ENCODE data around the gene MAJIN. TPM values are rescaled to one million over a fixed set of nuclear protein-coding genes. Genes with fewer than 3 reads are reported as not detected.

Gene MAJIN, protein sequence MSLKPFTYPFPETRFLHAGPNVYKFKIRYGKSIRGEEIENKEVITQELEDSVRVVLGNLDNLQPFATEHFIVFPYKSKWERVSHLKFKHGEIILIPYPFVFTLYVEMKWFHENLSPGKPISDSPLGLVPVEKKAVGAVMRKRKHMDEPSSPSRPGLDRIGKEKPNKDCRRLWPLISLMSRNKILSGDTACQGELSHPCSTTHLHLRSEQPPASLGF
- not detected in 5 replicates for total RNA-seq (2022; extraction: Qiagen RNA extraction; ENCODE audit: low read depth)

DNA sequence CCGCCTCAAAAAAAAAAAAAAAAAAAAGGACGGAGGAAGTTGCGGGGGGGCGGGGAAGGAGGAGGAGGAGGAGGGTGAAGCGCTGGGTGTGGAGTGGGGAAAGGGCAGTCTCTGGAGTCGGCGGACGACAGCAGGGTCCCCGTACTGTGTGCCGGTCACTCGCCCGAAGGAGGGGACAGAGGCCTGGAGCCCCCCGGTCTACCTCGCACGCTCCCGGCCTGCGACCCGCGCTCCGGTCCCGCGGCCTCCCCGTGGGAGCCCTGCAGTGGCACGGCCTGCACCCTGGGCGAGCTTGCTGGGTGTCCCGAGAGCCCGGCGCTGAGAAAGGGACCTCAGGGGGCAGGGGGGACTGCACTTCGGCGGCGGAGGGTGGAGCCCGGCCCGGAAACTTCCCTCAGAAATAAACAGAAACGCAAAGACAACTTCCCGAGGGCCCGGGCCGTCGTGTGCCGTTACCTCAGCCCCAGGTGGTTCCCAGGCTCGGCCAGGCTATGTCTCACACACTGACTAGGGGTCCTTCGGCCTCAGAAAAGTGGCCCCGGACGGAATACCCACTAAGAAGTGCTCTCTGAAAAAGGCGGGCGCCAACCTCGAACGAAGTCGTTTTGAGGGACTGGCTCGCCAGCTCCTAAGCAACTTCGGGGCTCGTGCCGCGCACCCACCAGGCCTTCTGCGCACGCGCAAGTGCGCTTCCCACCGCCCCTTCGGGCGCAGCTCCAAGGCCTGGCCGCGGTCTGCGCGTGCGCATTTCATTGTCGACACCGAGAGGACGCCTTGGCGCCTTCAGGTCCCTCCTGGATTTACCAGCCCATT, at the start of gene MAJIN:
Gene MAJIN, minus strand, starts transcription at position 688 of the 813 bp plus-strand sequence. CDS start 12,703 bp downstream, outside the sequence.

DNA sequence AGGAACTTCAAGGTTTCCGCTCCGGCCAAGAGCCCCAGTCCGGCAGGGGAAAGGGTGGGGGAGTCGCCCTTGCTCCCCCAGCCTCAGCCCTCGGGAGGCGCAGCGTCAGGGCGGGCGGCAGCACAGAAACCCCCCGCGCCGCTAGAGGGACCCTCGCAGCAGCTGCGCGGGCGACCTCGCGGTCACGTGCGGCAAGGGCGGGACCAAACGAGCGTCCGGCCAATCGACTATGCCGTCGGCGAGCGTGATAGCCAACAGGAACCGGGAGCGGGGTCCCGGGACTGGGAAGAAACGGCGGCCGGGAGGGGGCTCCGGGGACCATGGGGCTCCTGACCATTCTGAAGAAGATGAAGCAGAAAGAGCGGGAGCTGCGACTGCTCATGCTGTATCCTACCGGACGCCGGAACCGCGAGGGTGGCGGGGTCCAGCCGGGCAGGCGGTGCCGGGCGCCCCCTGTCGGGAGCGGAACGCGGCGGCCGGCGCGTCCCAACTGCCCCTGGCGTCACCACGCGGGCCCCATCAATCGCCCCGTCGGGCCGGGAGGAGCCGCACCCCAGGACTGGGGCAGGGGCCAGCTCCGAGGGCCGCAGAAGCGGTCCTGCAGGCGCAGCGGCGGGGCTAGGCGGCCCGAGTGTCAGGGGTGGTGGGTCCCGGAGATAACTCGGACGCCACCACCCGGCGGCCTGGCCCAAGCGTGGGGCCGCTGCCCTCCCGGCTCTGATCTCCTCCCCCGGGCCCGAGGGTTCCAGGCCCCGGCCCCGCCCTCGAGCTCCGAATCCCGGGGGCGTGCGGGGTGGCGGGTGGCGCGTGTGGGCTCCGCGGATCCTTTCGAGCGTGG, 42.2 kb upstream of the MAJIN start, which contains the start of gene ARL2:
Gene ARL2, plus strand, starts transcription at position 273 of the 838 bp plus-strand sequence. Its CDS starts 48 bp downstream, at position 321.

DNA sequence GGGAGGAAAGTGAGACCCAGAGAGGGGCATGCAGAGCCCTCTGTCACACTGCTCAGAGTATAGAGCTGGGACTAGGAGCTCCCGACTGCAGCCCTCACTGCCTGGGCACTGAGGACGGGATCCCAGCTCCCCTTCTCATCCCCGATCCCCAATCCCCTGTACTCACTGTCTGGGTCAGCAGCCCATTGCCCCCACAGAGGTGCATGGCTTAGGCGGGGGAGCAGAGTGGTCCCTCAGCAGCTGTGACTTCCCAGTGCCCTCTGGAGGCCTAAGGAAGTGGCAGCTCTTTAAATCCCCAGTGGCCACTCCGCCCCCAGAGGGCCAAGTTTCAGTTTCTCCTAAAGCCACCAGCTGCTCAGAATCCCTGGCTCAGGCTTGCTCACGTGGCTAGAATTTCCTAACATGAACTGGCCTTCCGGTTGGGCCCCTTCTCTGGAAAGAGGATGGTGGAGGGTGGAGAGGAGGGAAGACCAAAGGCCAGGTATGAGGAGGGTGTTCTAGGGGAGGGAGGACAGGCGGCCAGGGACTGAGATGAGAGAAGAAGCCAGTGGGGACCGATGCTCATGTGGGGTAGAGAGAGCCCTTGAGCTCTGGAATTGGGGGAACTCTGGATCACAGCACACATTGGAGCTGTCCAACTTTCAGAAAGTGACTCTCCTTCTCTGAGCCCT, 24.9 kb upstream of the MAJIN start, which contains the start of gene BATF2:
Gene BATF2, minus strand, starts transcription at position 262 of the 671 bp plus-strand sequence. Its CDS starts 57 bp downstream, at position 205.

DNA sequence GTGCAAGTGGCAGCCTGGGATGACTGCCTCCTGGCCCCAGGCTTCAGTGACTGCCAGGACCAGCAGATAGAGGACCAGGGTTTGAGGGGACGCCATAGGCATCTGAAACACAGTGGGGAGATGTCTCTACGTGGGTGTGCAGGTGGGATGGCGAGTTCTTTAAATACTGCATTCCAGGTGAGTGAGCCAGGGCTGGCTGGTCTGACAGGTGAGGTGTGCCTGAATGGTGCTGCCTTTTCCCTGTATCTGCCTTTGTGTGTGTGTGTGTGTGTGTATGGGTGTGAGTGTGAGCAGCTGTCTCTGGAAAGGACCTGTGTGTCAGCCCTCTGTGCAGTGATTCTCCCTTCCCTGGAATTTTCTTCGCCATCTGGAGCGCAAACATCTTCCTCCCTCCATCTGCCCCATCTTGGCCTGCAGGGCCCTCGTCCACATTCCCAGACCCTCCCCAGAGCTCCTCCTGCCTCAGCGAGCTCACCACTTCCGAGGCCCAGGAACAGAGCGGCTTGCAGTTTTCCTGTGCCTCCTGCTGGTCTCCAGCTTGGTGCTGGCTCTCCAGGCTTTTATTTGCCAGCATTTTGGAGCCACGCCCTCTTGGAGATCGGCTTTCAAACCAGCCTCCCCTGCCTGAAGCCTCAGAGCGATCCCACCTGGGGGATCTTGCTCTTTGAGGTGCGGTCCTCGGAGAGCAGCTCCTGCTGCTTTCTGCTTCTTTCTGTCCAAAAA, 36.4 kb downstream of the MAJIN start, which contains the start of gene GPHA2:
Gene GPHA2, minus strand, starts transcription at position 535 of the 723 bp plus-strand sequence. Its CDS starts 433 bp downstream, at position 102.

DNA sequence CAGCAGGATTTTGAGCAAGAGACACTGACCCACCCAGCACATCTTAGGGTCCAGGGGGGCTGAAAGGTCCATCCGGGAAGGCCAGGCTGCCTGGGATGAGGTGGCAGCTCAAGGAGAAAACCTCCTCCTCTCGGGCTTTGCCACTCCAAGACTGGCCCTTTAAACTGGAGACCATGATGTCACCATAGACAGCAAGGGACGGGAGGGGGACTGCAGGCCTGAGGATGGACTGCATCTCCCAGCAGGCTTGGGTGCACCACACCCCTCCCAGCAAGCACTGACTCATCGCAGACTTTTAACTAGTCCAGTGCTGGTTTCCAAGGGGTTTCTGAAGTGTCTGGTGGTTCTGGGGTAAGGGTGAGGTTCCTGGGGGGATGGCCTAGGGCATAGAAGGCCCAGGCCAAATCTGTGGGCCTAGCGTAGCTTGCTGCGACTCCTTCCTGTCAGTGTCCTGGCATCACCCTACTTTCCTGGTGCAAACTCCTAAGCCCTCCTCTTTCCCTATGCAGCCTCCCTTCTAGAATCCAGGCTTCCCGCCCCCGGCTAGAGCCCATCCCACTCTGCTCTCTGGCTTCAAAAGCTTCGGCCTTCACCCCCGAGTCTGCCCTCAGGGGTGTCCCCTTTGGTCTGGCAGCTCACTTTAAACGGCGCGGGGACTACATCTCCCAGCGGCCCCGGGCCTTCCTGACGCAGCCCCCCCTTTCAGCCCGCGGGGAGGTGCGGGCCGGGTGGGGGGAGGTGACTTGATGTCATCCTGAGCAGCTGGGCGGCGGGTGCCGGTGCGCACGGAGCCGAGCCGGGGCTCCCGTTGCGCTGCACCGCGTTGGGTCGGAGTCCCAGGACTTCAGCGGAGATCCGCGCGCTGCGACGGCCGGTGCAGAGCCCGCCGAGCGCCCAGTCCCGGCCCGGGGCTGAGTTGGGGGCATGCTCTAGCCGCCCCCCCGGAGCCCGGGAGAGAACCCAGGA, 47.7 kb downstream of the MAJIN start, which contains the start of gene PPP2R5B:
Gene PPP2R5B, plus strand, starts transcription at position 746 of the 966 bp plus-strand sequence. CDS start 1,046 bp downstream, outside the sequence.

DNA sequence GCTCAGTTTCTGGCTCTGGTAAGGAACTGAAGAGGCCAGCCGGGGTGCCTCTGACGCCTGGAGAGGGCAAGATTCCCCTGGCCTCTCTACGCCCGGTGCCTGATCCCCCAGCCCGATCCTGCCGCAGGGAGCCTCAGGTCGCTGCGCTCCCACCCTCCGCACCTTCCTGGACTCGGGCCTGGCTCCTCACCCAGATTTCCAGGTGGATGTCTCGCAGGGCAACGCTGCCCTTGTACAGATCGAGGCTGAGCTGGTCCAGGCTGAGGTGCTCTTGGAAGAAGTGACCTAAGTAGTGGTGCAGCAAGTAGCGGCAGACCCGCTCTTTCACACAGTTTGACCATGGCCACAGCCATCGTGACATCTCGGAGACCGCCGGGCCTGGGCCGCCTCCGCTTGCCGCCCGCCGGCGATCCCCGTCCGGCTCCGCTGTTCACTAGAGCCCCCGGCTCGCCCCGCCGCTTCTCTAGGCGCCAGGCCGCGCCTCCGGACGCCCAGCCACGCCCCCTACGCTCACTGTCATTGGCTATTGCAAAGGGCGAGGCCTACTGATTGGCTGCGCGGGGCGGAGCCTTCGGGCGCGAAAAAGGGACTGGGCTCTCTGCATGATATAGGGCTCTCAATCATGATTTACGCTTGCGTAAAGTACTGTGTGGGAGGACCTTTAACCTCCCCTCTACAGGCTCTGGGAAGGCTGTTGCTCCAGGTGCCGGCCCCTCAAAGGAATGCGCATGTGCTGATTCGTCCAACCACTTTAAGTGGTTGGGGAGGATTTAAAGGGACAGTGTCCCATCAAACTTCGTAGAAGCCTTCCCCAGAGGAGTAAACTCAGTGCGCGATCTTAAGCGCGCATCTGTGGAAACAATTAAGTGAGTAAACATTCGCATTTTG, 54.9 kb downstream of the MAJIN start, which contains the start of gene ATG2A:
Gene ATG2A, minus strand, starts transcription at position 435 of the 888 bp plus-strand sequence. Its CDS starts 74 bp downstream, at position 361.

Other genes starting within 250 kb of the MAJIN start
- 0.08 to 0.34 TPM (median 0.30 TPM) in 4 of 5 replicates, not detected in the other for gene NRXN2, start 248.9 kb downstream of the MAJIN start, total RNA-seq (2022; extraction: Qiagen RNA extraction; ENCODE audit: low read depth)
- 0.41 to 1.5 TPM (median 1.2 TPM) in 5 replicates for gene RASGRP2, start 228.0 kb downstream of the MAJIN start, total RNA-seq (2022; extraction: Qiagen RNA extraction; ENCODE audit: low read depth)
- gene PYGM, start 212.1 kb downstream of the MAJIN start, total RNA-seq (2022; extraction: Qiagen RNA extraction; ENCODE audit: low read depth), result 0.21 to 0.43 TPM (median 0.30 TPM) in 5 replicates
- gene SF1, start 193.6 kb downstream of the MAJIN start, total RNA-seq (2022; extraction: Qiagen RNA extraction; ENCODE audit: low read depth), result 171 to 227 TPM (median 177 TPM) in 5 replicates
- gene MAP4K2, start 168.9 kb downstream of the MAJIN start, total RNA-seq (2022; extraction: Qiagen RNA extraction; ENCODE audit: low read depth), result 5.7 to 11.1 TPM (median 9.0 TPM) in 5 replicates
- 25.5 to 41.2 TPM (median 37.0 TPM) in 5 replicates for gene MEN1, start 161.6 kb downstream of the MAJIN start, total RNA-seq (2022; extraction: Qiagen RNA extraction; ENCODE audit: low read depth)
- gene CDC42BPG, start 127.5 kb downstream of the MAJIN start, total RNA-seq (2022; extraction: Qiagen RNA extraction; ENCODE audit: low read depth), result 0.95 to 1.9 TPM (median 1.5 TPM) in 5 replicates
- 105 to 137 TPM (median 131 TPM) in 5 replicates for gene EHD1, start 93.5 kb downstream of the MAJIN start, total RNA-seq (2022; extraction: Qiagen RNA extraction; ENCODE audit: low read depth)
- 13.4 to 25.2 TPM (median 22.4 TPM) in 5 replicates for gene ATG2A, start 54.9 kb downstream of the MAJIN start, total RNA-seq (2022; extraction: Qiagen RNA extraction; ENCODE audit: low read depth)
- 4.3 to 5.9 TPM (median 4.6 TPM) in 5 replicates for gene PPP2R5B, start 47.4 kb downstream of the MAJIN start, total RNA-seq (2022; extraction: Qiagen RNA extraction; ENCODE audit: low read depth)
- gene GPHA2, start 36.2 kb downstream of the MAJIN start, total RNA-seq (2022; extraction: Qiagen RNA extraction; ENCODE audit: low read depth), result not detected in 5 replicates
- 0.71 to 1.2 TPM (median 0.86 TPM) in 5 replicates for gene BATF2, start 24.9 kb upstream of the MAJIN start, total RNA-seq (2022; extraction: Qiagen RNA extraction; ENCODE audit: low read depth)
- gene ARL2, start 42.1 kb upstream of the MAJIN start, total RNA-seq (2022; extraction: Qiagen RNA extraction; ENCODE audit: low read depth), result 168 to 199 TPM (median 191 TPM) in 5 replicates
- 18.6 to 23.3 TPM (median 21.8 TPM) in 5 replicates for gene SNX15, start 55.3 kb upstream of the MAJIN start, total RNA-seq (2022; extraction: Qiagen RNA extraction; ENCODE audit: low read depth)
- 35.9 to 63.7 TPM (median 56.6 TPM) in 5 replicates for gene SAC3D1, start 69.1 kb upstream of the MAJIN start, total RNA-seq (2022; extraction: Qiagen RNA extraction; ENCODE audit: low read depth)
- not detected in 5 replicates for gene NAALADL1, start 86.4 kb upstream of the MAJIN start, total RNA-seq (2022; extraction: Qiagen RNA extraction; ENCODE audit: low read depth)
- 56.3 to 71.6 TPM (median 66.3 TPM) in 5 replicates for gene CDCA5, start 111.9 kb upstream of the MAJIN start, total RNA-seq (2022; extraction: Qiagen RNA extraction; ENCODE audit: low read depth)
- 29.8 to 38.6 TPM (median 32.9 TPM) in 5 replicates for gene ZFPL1, start 112.1 kb upstream of the MAJIN start, total RNA-seq (2022; extraction: Qiagen RNA extraction; ENCODE audit: low read depth)
- 51.9 to 62.4 TPM (median 53.8 TPM) in 5 replicates for gene VPS51, start 124.1 kb upstream of the MAJIN start, total RNA-seq (2022; extraction: Qiagen RNA extraction; ENCODE audit: low read depth)
- gene TM7SF2, start 139.8 kb upstream of the MAJIN start, total RNA-seq (2022; extraction: Qiagen RNA extraction; ENCODE audit: low read depth), result 5.2 to 8.7 TPM (median 6.5 TPM) in 5 replicates
- gene ZNHIT2, start 145.6 kb upstream of the MAJIN start, total RNA-seq (2022; extraction: Qiagen RNA extraction; ENCODE audit: low read depth), result 13.4 to 26.8 TPM (median 23.3 TPM) in 5 replicates
- 832 to 1,047 TPM (median 993 TPM) in 5 replicates for gene FAU, start 150.0 kb upstream of the MAJIN start, total RNA-seq (2022; extraction: Qiagen RNA extraction; ENCODE audit: low read depth)
- 66.5 to 79.9 TPM (median 72.3 TPM) in 5 replicates for gene MRPL49, start 150.2 kb upstream of the MAJIN start, total RNA-seq (2022; extraction: Qiagen RNA extraction; ENCODE audit: low read depth)
- 27.8 to 43.7 TPM (median 41.1 TPM) in 5 replicates for gene SYVN1, start 162.4 kb upstream of the MAJIN start, total RNA-seq (2022; extraction: Qiagen RNA extraction; ENCODE audit: low read depth)
- gene SPDYC, start 198.1 kb upstream of the MAJIN start, total RNA-seq (2022; extraction: Qiagen RNA extraction; ENCODE audit: low read depth), result not detected in 5 replicates
- gene CAPN1, start 209.8 kb upstream of the MAJIN start, total RNA-seq (2022; extraction: Qiagen RNA extraction; ENCODE audit: low read depth), result 90.5 to 114 TPM (median 104 TPM) in 5 replicates

Measured in A549 treated with RU486 at 1 μM for 4 hours (cell line).